HepG2 (cell line): ENCODE measurements around the gene HS6ST1.

Experiments
- CTCF ChIP-seq: sonication (generic); formaldehyde crosslinking; IDR thresholded peaks from 2 replicates; pipeline ENCODE4 v1.5.0; 2020; ENCODE audit warnings: mild to moderate bottlenecking, missing genetic modification reagents, moderate library complexity
- JUN ChIP-seq: sonication (generic); formaldehyde crosslinking; IDR thresholded peaks from 2 replicates; pipeline ENCODE4 v1.4.0; 2020; ENCODE audit warnings: mild to moderate bottlenecking, missing genetic modification reagents
- KDM4B ChIP-seq: sonication (generic); formaldehyde crosslinking; IDR thresholded peaks from 2 replicates; pipeline ENCODE4 v1.4.0; 2020; ENCODE audit warnings: missing genetic modification reagents
- MYNN ChIP-seq: sonication (generic); formaldehyde crosslinking; IDR thresholded peaks from 2 replicates; pipeline ENCODE4 v1.4.0; 2020; ENCODE audit warnings: mild to moderate bottlenecking, low read depth, missing genetic modification reagents
- POLR2A ChIP-seq, 2 experiments: IDR thresholded peaks; 2 replicates each; pipeline ENCODE4 v1.6.1; 2011; ENCODE audit warnings: low read depth in 2 of 2, low read length in 2 of 2, mild to moderate bottlenecking in 1 of 2, moderate library complexity in 1 of 2; ENCODE audit not compliant: insufficient read depth in 1 of 2
- ZNF841 ChIP-seq: sonication (generic); formaldehyde crosslinking; IDR thresholded peaks from 2 replicates; pipeline ENCODE4 v1.8.1; 2023; ENCODE audit warnings: missing genetic modification reagents, borderline replicate concordance
- ZNF879 ChIP-seq: sonication (generic); formaldehyde crosslinking; IDR thresholded peaks from 2 replicates; pipeline ENCODE4 v1.8.1; 2023; ENCODE audit warnings: missing genetic modification reagents

GRCh38 chr2:128286011-128286721, 32.5 kb downstream of the HS6ST1 start:
- TF ChIP-seq MYNN (CRISPR knock-in tag), result no peak
- TF ChIP-seq JUN, result no peak
- no peak for TF ChIP-seq ZNF879 (CRISPR knock-in tag)
- no peak for TF ChIP-seq KDM4B
- TF ChIP-seq CTCF (CRISPR knock-in tag), result no peak
- TF ChIP-seq POLR2A (IDR thresholded peaks at IDR 0.05; ENCODE audit: insufficient read depth in 1 of 2, low read depth in 2 of 2, low read length in 2 of 2), result no peak
- no peak for TF ChIP-seq ZNF841 (CRISPR knock-in tag)
